DND-41 (cell line): Measurements from ENCODE around the gene AKAP6.

Experiments used
- CTCF ChIP-seq: IDR thresholded peaks from 2 replicates; pipeline ENCODE4 v1.5.1; 2012; ENCODE audit warnings: borderline replicate concordance, low read length, moderate library complexity, mild to moderate bottlenecking; ENCODE audit not compliant: poor library complexity, severe bottlenecking; ENCODE audit errors: extremely low read depth
- EZH2 ChIP-seq: IDR thresholded peaks from 3 replicates; pipeline ENCODE4 v1.6.1; 2012; ENCODE audit warnings: borderline replicate concordance, low read depth, mild to moderate bottlenecking, moderate library complexity, low read length, inconsistent platforms; ENCODE audit not compliant: severe bottlenecking

GRCh38 chr14:32478050-32478449, 149.0 kb downstream of the AKAP6 start:
- TF ChIP-seq CTCF (no peak), EZH2 (no peak)
